GM19240 (cell line): ENCODE data around the gene ST6GALNAC4.
A peak's percentile ranks its signal among the peaks of the same experiment; 100 is the strongest.

ENCODE experiments used
- DNase-seq: peaks from one replicate; pipeline ENCODE4 v3.0.0; 2011; ENCODE audit warnings: low spot score; ENCODE audit not compliant: insufficient read length

Gene ST6GALNAC4

GRCh38 chr9:127947841-127948710 lies 31.2 kb upstream of the ST6GALNAC4 start:
- DNase-seq: no peak

DNA sequence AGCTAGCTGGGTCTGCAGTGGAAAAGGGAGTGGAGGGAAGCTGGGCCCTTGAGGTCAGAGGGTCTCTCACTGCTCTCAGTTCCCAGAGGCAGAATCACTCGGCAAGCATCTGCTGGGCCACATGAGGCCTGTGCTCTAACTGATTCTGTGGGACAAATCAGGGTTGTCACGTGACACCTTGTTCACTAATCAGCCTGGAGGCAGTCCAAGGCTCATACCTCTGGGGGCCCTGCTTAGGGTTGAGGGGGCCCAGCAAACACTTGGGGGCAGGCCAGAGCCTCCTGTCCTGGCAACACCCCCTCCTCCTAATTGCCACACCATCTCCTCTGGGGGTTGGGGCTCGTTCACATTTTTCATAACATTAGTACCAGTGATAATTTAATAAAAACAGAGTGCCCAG lies 29.9 kb upstream of the ST6GALNAC4 start:
- no peak for DNase-seq

GRCh38 chr9:127945942-127946341 lies 29.1 kb upstream of the ST6GALNAC4 start:
- no peak for DNase-seq

DNA sequence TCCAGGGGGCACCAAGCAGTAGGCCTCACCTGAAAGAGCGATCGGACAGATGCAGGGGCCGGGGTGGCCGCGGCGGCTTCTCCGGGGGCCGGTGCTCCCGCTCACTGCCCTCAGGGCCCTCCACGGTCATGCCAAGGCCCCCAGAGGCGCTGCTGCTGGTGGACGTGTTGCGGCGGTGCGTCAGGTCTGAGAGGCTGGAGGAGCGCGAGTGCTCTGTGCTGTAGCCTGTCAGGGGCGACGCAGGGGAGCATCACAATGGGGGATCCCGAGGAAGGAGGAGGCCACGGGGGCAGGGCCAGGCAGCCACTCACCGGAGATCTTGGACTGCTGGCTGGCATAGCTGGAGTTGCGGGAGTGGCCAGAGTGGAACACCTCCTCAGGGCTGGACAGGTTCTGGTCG lies 28.5 kb upstream of the ST6GALNAC4 start:
- no peak for DNase-seq

DNA sequence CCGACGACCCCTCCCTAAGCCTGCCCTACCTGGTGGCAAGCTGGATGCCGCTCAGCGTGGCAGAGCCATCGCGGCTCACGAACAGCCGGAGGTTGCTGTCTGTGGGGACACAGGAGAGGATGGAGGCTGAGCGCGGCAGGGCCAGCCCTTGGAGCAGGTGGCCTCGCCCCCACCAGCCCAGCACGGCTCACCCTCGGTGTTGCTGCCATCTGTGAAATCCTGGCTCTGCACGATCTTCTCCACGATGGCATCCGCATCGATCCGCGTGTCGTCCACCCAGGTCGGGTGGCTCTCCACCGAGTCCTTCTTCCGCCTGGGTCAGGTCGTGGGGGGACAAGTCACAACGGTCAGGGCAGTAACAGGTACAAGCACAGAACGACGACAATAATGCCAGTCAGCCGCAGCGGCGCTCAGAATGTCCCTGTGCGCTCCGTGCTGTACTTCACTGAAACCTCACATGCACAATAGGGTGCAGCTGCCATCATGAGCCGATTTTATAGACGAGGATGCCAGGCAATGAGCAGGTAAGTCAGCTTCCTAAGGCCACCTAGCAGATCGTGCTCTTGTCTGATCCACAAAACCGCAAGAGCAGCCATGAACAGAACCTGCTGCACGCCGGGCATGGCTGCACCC lies 27.9 kb upstream of the ST6GALNAC4 start:
- DNase-seq: no peak

DNA sequence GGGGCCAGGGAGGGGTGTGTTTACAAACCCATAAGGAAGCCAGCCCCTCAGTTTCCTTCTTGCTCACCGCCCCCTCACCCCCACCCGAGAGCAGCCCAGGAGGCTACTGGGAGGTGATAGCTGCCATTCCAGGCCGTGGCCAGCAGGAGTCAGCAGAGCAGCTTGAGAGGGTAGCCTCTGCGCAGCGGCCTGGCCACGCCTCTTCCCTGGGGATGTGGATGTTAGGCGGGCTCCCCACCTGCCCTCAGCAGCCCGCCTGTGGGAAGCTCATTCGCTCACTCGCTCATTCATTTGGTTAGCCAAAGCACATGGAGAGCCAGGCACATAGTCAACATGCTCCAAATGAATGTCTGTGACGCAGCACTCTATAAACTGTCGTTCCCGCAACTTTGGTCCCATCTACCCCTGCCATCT lies 26.9 kb upstream of the ST6GALNAC4 start:
- DNase-seq: peak; percentile 73

DNA sequence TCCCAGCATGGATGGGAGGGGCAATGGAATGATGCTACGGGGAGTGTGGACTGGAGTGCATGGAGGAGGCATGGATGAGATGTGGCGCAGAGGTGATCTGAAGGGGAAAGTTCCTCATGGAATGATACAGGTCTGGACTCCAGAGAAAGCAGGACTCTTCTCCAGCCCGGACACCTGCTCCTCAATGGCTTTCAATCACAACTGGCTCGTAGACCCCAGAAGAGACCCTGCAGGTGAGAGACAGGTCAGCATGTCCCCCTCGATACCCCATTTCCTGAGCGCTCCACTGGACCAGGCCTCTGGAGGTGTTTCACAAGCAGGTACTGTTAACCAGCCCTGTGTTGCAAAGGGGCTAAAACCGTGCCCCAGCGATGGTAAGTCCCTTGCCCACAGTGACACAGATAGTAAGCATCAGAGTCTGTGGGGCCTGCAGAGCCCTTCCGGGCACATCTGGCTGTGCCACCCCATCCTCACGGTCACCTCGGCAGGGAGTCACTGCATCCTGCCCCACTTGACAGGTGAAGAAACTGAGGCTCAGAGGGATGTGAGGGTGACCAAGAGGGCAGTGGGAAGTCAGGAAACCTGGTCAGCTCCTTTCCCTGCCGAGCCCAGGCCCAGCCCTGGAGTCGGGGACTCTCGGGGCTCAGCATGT lies 26.3 kb upstream of the ST6GALNAC4 start:
- no peak for DNase-seq

- DNase-seq: no peak
These were observed 25.6 kb upstream of the ST6GALNAC4 start for GRCh38 chr9:127942216-127943010.

DNA sequence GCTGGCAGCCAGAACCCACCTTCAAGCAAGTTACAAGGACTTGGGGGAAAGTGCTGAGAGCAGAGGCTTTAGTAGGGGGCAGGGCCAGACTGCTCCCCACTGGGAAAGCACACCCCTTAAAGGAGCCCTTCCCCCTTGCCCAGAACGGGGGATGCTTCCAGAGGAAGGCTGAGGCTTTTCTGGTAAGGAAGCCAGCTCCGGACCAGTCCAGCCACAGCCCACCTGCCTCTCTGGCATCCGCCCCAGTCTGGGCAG lies 25.0 kb upstream of the ST6GALNAC4 start:
- no peak for DNase-seq

DNA sequence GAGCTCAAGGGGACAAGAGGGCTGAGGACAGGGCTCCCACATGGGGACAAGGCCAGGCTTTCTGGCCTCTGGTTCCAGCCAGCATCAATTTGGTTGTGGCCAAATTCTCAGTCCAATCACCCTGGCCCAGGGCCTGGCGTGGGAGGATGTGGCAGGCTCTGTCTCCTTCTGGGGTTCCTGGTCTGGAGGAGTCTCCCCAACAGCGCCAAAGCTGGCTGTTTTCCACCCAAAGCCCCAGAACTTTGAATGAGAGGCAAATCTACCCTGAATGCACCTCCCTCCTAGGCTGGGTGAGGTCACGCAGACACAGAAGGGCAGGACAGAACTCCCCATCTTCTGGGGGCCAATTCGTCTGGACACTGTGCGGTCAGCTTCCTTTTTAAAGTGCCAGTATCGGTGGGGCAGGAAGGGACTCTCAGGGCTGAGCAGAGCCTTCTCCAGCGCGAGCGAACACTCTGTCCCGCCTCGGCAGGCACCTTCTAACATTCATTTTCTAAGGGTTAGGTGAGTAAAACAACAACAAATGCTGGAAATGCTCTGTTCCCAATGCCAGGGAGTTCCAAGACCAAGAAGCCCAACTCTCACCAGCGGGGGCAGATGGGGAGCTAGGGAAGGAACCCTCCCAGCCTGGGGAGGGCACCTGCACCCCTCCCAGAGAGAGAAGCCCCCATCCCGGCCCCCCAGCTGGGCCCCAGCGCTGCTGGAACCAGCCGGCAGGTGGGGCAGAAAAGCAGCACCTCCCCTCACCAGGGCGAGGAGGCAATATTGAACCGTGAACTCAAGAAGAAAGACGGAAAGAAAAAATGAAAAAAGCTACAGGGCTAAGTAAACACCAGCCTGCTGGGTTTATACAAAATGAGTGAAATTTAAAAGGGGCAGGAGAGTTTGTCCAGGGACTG lies 24.5 kb upstream of the ST6GALNAC4 start:
- no peak for DNase-seq

GRCh38 chr9:127940593-127940992 lies 23.8 kb upstream of the ST6GALNAC4 start:
- no peak for DNase-seq

- DNase-seq: no peak
These were observed 21.5 kb upstream of the ST6GALNAC4 start for GRCh38 chr9:127938298-127938690.

- peak; percentile 97 for DNase-seq
These were observed 20.8 kb upstream of the ST6GALNAC4 start, which contains the start of gene DPM2 for GRCh38 chr9:127937388-127938297. DPM2 (minus strand) TSS chr9:127937854; CDS start chr9:127937820, 34 bp downstream.

DNA sequence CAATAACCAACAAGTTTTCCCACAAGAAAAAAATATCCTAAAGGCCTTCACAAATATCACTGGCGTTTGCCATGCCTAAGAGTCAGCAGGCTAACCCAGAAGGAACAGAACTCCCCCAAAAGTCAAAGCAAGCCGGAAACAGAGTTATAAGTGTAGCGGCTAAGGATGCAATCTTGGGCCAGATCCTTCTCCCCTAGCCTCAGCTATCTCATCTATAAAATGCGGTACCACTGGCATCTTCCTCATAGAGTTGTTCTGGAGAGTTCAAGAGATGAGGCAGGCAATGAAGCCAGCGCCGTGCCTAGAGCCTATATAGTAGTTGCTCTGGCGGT lies 20.2 kb upstream of the ST6GALNAC4 start:
- no peak for DNase-seq

GRCh38 chr9:127936347-127936852 lies 19.6 kb upstream of the ST6GALNAC4 start:
- no peak for DNase-seq

DNA sequence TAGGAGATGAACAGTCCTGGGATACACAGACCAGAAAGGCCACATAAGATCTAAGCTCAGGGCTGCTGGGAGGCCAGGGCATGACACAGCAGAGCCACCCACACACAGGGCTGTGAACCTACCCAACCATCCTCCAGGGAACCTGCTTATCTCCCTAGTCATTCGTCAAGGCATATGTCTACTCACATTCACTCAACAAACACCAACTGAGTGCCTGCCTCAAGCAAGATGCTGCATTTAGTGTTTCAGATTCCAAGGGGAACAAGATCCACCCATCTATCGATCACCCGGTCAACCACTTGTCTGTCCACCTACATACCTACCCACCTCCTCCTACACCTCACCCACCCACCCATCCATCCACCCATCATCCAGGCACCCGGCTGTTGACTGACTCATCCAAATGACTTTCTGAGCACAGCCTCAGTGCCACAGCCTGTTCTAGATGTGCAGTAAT lies 19.0 kb upstream of the ST6GALNAC4 start:
- no peak for DNase-seq

- DNase-seq: no peak
These were observed 18.1 kb upstream of the ST6GALNAC4 start for GRCh38 chr9:127934986-127935385.

DNA sequence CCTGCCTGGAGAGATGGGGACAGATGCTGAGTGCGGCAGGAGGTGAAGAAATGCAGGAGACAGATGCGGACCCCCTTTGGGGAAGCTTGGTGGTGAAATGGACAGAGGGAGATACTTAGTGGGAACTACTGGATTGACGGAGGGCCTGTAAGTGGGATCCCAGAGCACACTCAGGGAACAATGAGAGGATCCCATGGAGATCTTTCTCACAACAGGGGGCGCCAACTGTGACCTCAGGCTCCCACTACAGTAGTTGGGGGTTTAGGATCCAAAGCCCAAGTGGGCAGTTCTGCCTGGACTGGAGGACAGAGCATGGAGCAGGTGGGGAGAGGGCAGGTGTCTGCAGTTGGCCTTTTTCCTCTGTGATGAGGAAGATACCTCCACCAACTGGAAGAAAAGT lies 17.4 kb upstream of the ST6GALNAC4 start:
- DNase-seq: no peak

- DNase-seq: no peak
These were observed 14.4 kb upstream of the ST6GALNAC4 start for GRCh38 chr9:127931092-127931881.
